Calu3 (cell line): ENCODE data around the gene PDHX. TPM values are rescaled to one million over a fixed set of nuclear protein-coding genes. Genes with fewer than 3 reads are reported as not detected.

ENCODE experiments used
- BruUV-seq: library from RNA; stranded (reverse); fragments of 400-500 nt; replicated peaks from 2 replicates; lab custom pipeline; 2021; lab: Mats Ljungman, UMichigan
- CTCF ChIA-PET: fragments of 300-600 bp; sonication (Branson Sonifier 250); formaldehyde crosslinking; loops from one replicate; lab custom pipeline; 2022; ENCODE audit warnings: antibody characterized with exemption; lab: Charles Lee
- DNase-seq: peaks from one replicate; pipeline ENCODE4 v3.0.0; 2022
- H3K27ac Mint-ChIP-seq: one replicate; pipeline ENCODE4 v1.8.0; 2022; ENCODE audit warnings: mixed read lengths; ENCODE audit not compliant: unreplicated experiment
- H3K27me3 Mint-ChIP-seq: one replicate; pipeline ENCODE4 v1.8.0; 2022; ENCODE audit warnings: mixed read lengths; ENCODE audit not compliant: unreplicated experiment
- H3K36me3 Mint-ChIP-seq: one replicate; pipeline ENCODE4 v1.8.0; 2022; ENCODE audit warnings: mild to moderate bottlenecking, moderate library complexity, mixed read lengths; ENCODE audit not compliant: insufficient read depth, unreplicated experiment
- H3K4me1 Mint-ChIP-seq: one replicate; pipeline ENCODE4 v1.8.0; 2022; ENCODE audit warnings: mild to moderate bottlenecking, low read depth, mixed read lengths; ENCODE audit not compliant: unreplicated experiment
- H3K4me3 Mint-ChIP-seq: one replicate; pipeline ENCODE4 v1.8.0; 2022; ENCODE audit warnings: mild to moderate bottlenecking, low read depth, moderate library complexity, mixed read lengths; ENCODE audit not compliant: unreplicated experiment
- H3K9me3 Mint-ChIP-seq: one replicate; pipeline ENCODE4 v1.8.0; 2022; ENCODE audit warnings: low read depth, mixed read lengths; ENCODE audit not compliant: unreplicated experiment
- intact Hi-C: fragments of 100-400 bp; cut with micrococcal nuclease; formaldehyde crosslinking; loops from one replicate; pipeline ENCODE4 v1.10.0; 2022; ENCODE audit not compliant: unreplicated experiment
- total RNA-seq: library from RNA; stranded (reverse); gene quantifications from 2 replicates; pipeline ENCODE4 v1.2.3, GENCODE V29; 2022
- TF ChIP-seq, protein P1 (sequence below): fragments of 200-600 bp; IDR thresholded peaks from one replicate; pipeline ENCODE4 v1.8.0; 2022; ENCODE audit warnings: antibody characterized with exemption; ENCODE audit not compliant: unreplicated experiment

PDHX gene
- total RNA-seq, 1 experiment from 2014 or later, result 47.6 TPM

DNA sequence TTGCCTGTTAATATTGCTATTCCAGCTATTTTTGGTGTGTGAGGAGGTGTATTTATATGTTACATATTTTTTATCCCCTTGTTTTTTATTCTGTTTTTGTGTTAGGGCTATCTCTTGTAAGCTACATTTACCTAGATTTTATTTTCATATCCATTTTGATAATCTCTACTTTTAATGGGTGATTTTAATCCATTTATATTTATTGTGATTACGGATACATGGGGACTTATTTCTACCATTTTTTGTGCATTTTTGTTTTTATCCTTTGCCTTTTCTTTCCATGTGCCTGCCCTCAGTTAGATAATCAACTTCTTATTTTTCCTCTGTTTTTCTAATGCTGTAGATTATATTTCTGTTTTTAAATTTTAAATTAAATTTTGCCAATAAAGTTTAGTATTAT, 28.3 kb downstream of the PDHX start:
- H3K9me3 Mint-ChIP-seq, result no peaks in the 10 kb centered on the region
- intact Hi-C loops, result no loop called here
- BruUV-seq, result no TSS peak
- H3K36me3 Mint-ChIP-seq, result no peaks in the 10 kb centered on the region
- no peak for DNase-seq
- H3K4me1 Mint-ChIP-seq, result no peaks in the 10 kb centered on the region
- TF ChIP-seq, protein P1, sequence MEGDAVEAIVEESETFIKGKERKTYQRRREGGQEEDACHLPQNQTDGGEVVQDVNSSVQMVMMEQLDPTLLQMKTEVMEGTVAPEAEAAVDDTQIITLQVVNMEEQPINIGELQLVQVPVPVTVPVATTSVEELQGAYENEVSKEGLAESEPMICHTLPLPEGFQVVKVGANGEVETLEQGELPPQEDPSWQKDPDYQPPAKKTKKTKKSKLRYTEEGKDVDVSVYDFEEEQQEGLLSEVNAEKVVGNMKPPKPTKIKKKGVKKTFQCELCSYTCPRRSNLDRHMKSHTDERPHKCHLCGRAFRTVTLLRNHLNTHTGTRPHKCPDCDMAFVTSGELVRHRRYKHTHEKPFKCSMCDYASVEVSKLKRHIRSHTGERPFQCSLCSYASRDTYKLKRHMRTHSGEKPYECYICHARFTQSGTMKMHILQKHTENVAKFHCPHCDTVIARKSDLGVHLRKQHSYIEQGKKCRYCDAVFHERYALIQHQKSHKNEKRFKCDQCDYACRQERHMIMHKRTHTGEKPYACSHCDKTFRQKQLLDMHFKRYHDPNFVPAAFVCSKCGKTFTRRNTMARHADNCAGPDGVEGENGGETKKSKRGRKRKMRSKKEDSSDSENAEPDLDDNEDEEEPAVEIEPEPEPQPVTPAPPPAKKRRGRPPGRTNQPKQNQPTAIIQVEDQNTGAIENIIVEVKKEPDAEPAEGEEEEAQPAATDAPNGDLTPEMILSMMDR, result no peak
- H3K4me3 Mint-ChIP-seq, result no peak overlapping the region
- no peaks in the 10 kb centered on the region for H3K27me3 Mint-ChIP-seq
- CTCF ChIA-PET, result no interaction called here
- H3K27ac Mint-ChIP-seq, result no peak overlapping the region

- H3K27ac Mint-ChIP-seq, result no peak overlapping the region
- no peaks in the 10 kb centered on the region for H3K36me3 Mint-ChIP-seq
- no peak for DNase-seq
- no peaks in the 10 kb centered on the region for H3K9me3 Mint-ChIP-seq
- TF ChIP-seq, protein P1, result no peak
- H3K4me3 Mint-ChIP-seq, result no peak overlapping the region
- no peaks in the 10 kb centered on the region for H3K4me1 Mint-ChIP-seq
- H3K27me3 Mint-ChIP-seq, result no peaks in the 10 kb centered on the region
- CTCF ChIA-PET, result no interaction called here
- intact Hi-C loops, result no loop called here
- BruUV-seq, result no TSS peak
These were observed 32.3 kb downstream of the PDHX start for GRCh38 chr11:34948696-34949095.

- no peak for DNase-seq
- Mint-ChIP-seq H3K4me1 (no peaks in the 10 kb centered on the region), H3K27me3 (no peaks in the 10 kb centered on the region), H3K9me3 (no peaks in the 10 kb centered on the region), H3K27ac (no peak overlapping the region), H3K36me3 (no peaks in the 10 kb centered on the region), H3K4me3 (no peak overlapping the region)
- CTCF ChIA-PET, result interaction anchor here (0.5 kb wide), 1 partner anchor 318 kb away, joined by 3 read pairs; no protein-coding TSS in a partner anchor
- BruUV-seq, result no TSS peak
- TF ChIP-seq, protein P1, result no peak
- intact Hi-C loops, result no loop called here
These were observed 37.5 kb downstream of the PDHX start for GRCh38 chr11:34953955-34954354.

GRCh38 chr11:34957206-34957605, 40.8 kb downstream of the PDHX start:
- Mint-ChIP-seq H3K4me1 (no peaks in the 10 kb centered on the region), H3K27ac (no peak overlapping the region), H3K9me3 (no peaks in the 10 kb centered on the region), H3K36me3 (peaks cover 5% of the 10 kb centered on the region), H3K4me3 (no peak overlapping the region), H3K27me3 (no peaks in the 10 kb centered on the region)
- CTCF ChIA-PET, result no interaction called here
- TF ChIP-seq, protein P1, result no peak
- intact Hi-C loops, result no loop called here
- DNase-seq, result no peak
- BruUV-seq, result no TSS peak
